Endothelial cell (in vitro differentiated cells): ENCODE results near the gene PPARA. TPM values are rescaled to one million over a fixed set of nuclear protein-coding genes. Genes with fewer than 3 reads are reported as not detected.

Experiments
- DNase-seq: peaks from one replicate; pipeline ENCODE4 v3.0.0; 2021; ENCODE audit warnings: low spot score
- H3K27ac Mint-ChIP-seq: one replicate; pipeline ENCODE4 v1.8.0; 2021; ENCODE audit warnings: mixed read lengths, inconsistent platforms; ENCODE audit not compliant: unreplicated experiment
- H3K27me3 Mint-ChIP-seq: one replicate; pipeline ENCODE4 v1.8.0; 2021; ENCODE audit warnings: mild to moderate bottlenecking, moderate library complexity, mixed read lengths, inconsistent platforms; ENCODE audit not compliant: unreplicated experiment
- H3K36me3 Mint-ChIP-seq: one replicate; pipeline ENCODE4 v1.8.0; 2021; ENCODE audit warnings: mild to moderate bottlenecking, low read depth, mixed read lengths, inconsistent platforms; ENCODE audit not compliant: unreplicated experiment
- H3K4me1 Mint-ChIP-seq: one replicate; pipeline ENCODE4 v1.8.0; 2021; ENCODE audit warnings: mild to moderate bottlenecking, mixed read lengths, inconsistent platforms; ENCODE audit not compliant: unreplicated experiment
- H3K4me3 Mint-ChIP-seq: one replicate; pipeline ENCODE4 v1.8.0; 2021; ENCODE audit warnings: mild to moderate bottlenecking, mixed read lengths, inconsistent platforms; ENCODE audit not compliant: unreplicated experiment
- H3K9me3 Mint-ChIP-seq: one replicate; pipeline ENCODE4 v1.8.0; 2021; ENCODE audit warnings: mixed read lengths, inconsistent platforms; ENCODE audit not compliant: unreplicated experiment
- CTCF ChIP-seq: fragments of 200-600 bp; sonication (generic); IDR thresholded peaks from one replicate; pipeline ENCODE4 v1.5.0; 2021; ENCODE audit warnings: antibody characterized with exemption; ENCODE audit not compliant: unreplicated experiment
- total RNA-seq: library from RNA; stranded (reverse); fragmentation: NEBNext Ultra II Directional; extraction: Animal tissue kit (Norgen Biotek cat#: 25700); gene quantifications from one replicate; pipeline ENCODE4 v1.2.1, GENCODE V29; 2021; ENCODE audit not compliant: unreplicated experiment

PPARA gene
- total RNA-seq, 1 donor from 2014 or later = 12.6 TPM

GRCh38 chr22:46289244-46289891 lies 139.0 kb downstream of the PPARA start:
- no peaks in the 10 kb centered on the region for H3K9me3 Mint-ChIP-seq
- no peak for TF ChIP-seq CTCF
- no peak for DNase-seq
- peak overlapping the region; percentile 37 for H3K4me3 Mint-ChIP-seq
- H3K4me1 Mint-ChIP-seq = peaks cover 9% of the 10 kb centered on the region
- H3K27ac Mint-ChIP-seq = no peak overlapping the region
- H3K36me3 Mint-ChIP-seq = peaks cover 32% of the 10 kb centered on the region
- peaks cover 14% of the 10 kb centered on the region for H3K27me3 Mint-ChIP-seq

- TF ChIP-seq CTCF = no peak
- H3K9me3 Mint-ChIP-seq = no peaks in the 10 kb centered on the region
- no peak overlapping the region for H3K27ac Mint-ChIP-seq
- H3K36me3 Mint-ChIP-seq = peaks cover 32% of the 10 kb centered on the region
- H3K4me3 Mint-ChIP-seq = no peak overlapping the region
- DNase-seq = no peak
- H3K27me3 Mint-ChIP-seq = peaks cover 14% of the 10 kb centered on the region
- peaks cover 9% of the 10 kb centered on the region for H3K4me1 Mint-ChIP-seq
Observed at GRCh38 chr22:46290121-46290842, 140.0 kb downstream of the PPARA start.

- no peak for TF ChIP-seq CTCF
- Mint-ChIP-seq H3K27ac (no peak overlapping the region), H3K4me1 (peaks cover 10% of the 10 kb centered on the region), H3K36me3 (peaks cover 26% of the 10 kb centered on the region), H3K9me3 (no peaks in the 10 kb centered on the region), H3K27me3 (peaks cover 11% of the 10 kb centered on the region), H3K4me3 (no peak overlapping the region)
- no peak for DNase-seq
Observed at GRCh38 chr22:46290843-46291785, 140.8 kb downstream of the PPARA start.

- no peak for TF ChIP-seq CTCF
- Mint-ChIP-seq H3K27ac (no peak overlapping the region), H3K36me3 (peaks cover 21% of the 10 kb centered on the region), H3K27me3 (peaks cover 11% of the 10 kb centered on the region), H3K4me3 (peak overlapping the region; percentile 51), H3K9me3 (no peaks in the 10 kb centered on the region), H3K4me1 (peaks cover 12% of the 10 kb centered on the region)
- DNase-seq = no peak
Observed at GRCh38 chr22:46292173-46292572, 141.8 kb downstream of the PPARA start.
